NCI-H1092 treated with DMSO at 0.1 percent for 48 hours (cell line): ENCODE results near the gene TRIM15.
"Not testable (repeated sequence)": the region's sequence is repeated elsewhere in the genome, so short reads cannot be mapped to it uniquely, and the experiment has no call there.

Experiments
- DNase-seq: peaks from one replicate; lab custom pipeline; 2025; lab: John Stamatoyannopoulos, UW

Gene TRIM15

GRCh38 chr6:30162265-30163089, 869 bp upstream of the TRIM15 start:
- no peak for DNase-seq

DNA sequence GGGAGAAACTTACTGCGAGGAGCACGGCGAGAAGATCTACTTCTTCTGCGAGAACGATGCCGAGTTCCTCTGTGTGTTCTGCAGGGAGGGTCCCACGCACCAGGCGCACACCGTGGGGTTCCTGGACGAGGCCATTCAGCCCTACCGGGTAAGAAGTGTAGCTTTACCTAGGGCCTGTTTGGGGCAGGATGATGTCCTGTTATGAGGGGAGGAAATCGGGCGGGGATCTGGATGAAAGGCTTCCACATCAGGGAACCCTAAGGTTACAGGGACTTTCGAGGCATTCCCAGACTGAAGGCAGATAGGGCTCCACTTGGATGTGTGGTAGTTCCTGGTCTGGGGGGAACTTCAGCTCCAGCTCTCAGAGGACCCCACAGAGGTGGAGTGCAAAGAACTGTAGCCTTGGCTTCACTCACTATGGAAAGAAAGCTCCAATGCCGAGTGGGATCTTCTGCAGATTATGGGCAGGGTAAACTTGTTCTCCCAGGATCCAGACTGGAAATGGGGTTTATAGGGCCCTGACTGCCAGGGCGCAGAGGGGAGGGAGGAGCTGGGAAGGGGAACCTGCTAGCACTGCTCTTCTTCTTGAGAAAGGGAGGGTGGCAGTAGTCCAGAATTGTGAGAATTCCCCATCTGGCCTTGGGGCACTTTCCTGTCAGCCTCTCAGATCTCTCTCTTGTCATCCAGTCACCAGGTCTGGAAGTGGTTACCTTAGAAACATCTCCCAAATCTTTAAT, 740 bp downstream of the TRIM15 start:
- no peak for DNase-seq

DNA sequence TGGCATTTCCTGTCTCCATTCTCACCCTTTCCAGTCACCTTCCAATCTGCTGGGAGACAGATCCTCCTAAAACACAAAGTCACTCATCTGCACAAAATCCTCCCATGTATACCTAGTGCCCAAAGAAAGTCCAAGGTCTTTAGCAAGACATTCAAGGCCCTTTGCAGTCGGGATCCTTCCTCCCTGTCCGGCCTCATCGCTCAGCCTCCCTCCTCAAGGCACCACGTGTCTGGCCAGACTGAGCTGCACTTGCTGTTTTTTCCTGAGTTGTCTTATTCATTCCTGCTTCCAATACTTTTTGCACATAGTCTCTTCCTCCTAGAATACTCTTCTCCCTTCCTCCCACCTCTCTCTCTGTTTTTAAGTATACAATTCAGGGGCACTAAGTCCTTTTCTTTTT, 1.4 kb downstream of the TRIM15 start:
- no peak for DNase-seq

GRCh38 chr6:30165238-30165637, 1.9 kb downstream of the TRIM15 start:
- DNase-seq: not testable (repeated sequence)

- no peak for DNase-seq
Measured at GRCh38 chr6:30167101-30167500, 3.8 kb downstream of the TRIM15 start.

- no peak for DNase-seq
Measured at GRCh38 chr6:30168741-30169140, 5.4 kb downstream of the TRIM15 start.

GRCh38 chr6:30169658-30170614, 6.6 kb downstream of the TRIM15 start:
- DNase-seq: peak; percentile 4

DNA sequence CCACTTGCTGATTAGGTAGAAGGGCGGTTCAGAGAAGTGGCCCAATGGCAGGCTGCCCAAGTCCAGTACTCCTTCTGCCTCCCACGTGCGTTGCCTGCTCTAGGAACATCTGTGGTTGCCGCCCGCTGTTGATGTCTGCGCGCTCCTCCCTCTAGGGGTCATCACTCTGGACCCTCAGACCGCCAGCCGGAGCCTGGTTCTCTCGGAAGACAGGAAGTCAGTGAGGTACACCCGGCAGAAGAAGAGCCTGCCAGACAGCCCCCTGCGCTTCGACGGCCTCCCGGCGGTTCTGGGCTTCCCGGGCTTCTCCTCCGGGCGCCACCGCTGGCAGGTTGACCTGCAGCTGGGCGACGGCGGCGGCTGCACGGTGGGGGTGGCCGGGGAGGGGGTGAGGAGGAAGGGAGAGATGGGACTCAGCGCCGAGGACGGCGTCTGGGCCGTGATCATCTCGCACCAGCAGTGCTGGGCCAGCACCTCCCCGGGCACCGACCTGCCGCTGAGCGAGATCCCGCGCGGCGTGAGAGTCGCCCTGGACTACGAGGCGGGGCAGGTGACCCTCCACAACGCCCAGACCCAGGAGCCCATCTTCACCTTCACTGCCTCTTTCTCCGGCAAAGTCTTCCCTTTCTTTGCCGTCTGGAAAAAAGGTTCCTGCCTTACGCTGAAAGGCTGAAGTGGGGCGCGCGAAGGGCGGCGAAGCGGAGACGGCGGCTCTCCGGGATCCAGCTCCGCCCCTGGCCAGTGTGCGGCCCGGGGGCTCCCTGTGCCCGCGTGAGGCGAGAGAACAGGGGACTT, 8.5 kb downstream of the TRIM15 start:
- no peak for DNase-seq

GRCh38 chr6:30172681-30173080, 9.3 kb downstream of the TRIM15 start:
- DNase-seq: no peak

DNA sequence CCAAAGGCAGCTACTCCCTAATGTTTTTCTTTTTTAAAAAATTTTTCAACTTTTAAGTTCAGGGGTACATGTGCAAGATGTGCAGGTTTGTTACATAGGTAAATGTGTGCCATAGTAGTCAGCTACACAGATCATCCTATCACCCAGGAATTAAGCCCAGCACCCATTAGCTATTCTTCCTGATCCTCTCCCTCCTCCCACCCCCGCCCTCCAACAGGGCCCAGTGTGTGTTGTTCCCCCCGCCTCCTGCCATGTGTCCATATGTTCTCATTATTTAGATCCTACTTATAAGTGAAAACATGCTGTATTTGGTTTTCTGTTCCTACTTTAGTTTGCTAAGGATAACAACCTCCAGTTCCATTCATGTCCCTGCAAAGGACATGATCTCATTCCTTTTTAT, 12.4 kb downstream of the TRIM15 start:
- no peak for DNase-seq

GRCh38 chr6:30178837-30179236, 15.5 kb downstream of the TRIM15 start:
- DNase-seq: no peak

- no peak for DNase-seq
Measured at GRCh38 chr6:30180145-30180544, 16.8 kb downstream of the TRIM15 start.

DNA sequence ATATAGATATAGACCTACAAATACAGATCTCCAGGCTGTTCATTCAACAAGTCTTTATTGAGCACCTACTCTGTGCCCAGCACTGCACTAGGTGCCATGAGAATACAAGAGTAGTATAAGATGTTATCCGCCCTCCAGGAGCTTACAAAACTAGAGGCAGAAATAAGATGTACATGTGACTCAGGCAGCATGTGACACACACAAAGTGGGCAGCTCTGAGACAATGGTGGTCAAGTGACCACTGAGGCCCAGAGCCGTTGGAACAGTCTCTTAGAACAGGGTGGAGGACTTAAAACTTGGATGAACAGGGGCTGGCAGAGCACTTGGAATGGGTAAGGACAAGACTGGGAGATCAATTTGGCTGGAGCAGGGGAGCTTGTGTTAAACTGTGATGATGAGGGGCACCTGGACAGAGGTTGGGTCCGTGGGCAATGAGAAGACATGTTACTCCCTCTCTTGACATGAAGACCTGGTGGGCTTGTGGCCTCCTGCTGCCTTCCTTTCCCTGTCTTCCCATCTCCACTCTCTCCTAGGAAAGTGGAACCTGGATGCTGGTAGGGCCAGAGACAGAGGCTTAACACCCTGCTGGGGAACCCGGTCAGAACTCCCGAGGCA, 21.2 kb downstream of the TRIM15 start:
- DNase-seq: no peak

DNA sequence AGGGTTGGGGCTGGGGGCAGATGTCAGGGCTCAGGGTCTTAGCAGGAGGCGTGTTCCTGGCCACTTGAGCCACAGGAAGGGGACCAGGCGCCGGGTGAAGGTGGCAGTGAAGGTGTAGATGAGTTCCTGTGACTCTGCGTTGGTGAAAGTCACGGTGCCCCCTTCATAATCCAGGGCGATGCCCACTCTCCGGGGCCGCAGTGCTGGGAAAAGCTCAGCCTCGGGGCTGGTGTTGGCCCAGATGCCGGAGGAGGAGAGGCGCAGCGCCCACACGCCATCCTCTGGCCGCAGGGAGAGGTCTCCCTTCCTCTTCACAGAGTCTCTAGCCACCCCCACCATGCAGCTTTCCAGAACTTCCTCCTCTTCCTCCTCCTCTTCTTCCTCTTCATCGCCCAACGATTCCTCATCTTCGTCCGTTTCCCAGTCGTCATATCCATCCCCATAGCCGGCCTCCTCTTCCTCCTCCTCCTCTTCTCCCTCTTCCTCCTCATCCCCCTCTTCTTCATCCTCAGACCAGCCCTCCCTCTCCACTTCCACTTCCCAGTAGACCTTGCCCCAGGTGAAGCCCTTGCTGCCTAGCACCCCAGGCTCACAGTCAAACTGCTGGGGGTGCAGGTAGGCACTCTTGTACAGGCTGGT, 22.6 kb downstream of the TRIM15 start:
- DNase-seq: no peak

DNA sequence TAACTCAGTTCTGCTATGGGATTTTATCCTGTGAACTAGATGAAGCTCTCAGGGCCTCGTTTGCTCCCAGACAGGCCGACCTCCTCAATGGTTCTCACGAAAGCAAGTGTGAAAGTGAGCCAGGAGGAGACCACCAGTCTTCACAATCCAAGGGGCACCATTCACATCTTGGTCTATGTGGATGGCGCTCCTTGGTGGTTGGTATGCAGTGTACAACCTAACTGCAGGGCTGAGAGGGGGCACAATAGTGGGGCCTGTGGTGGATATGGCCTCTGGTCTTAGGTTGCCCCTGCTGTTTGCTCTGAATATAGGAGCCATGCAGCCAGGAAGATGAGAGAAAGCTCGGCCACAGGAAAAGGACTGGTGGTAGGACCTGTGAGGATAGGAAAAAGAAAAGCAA, 25.2 kb downstream of the TRIM15 start:
- DNase-seq: no peak

DNA sequence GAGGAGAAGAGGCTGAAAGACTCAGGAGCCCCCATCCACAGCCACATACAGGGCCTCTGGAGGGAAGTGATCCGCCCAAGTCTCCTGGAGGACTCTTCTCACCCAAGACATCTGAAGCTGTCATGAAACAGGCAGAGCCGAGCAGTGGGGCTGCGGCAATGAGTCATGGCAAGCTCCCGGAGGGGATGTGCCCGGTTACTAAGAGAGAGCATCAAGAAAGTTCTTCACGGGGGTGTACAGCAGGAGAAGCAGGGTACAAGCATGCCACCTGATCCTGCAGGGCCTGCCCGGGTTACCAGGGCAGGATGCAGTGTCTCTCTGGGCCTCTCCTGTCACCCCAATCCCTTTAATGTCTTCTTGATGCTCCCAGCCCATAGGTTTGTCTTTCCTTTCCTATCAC, 28.7 kb downstream of the TRIM15 start:
- no peak for DNase-seq

DNA sequence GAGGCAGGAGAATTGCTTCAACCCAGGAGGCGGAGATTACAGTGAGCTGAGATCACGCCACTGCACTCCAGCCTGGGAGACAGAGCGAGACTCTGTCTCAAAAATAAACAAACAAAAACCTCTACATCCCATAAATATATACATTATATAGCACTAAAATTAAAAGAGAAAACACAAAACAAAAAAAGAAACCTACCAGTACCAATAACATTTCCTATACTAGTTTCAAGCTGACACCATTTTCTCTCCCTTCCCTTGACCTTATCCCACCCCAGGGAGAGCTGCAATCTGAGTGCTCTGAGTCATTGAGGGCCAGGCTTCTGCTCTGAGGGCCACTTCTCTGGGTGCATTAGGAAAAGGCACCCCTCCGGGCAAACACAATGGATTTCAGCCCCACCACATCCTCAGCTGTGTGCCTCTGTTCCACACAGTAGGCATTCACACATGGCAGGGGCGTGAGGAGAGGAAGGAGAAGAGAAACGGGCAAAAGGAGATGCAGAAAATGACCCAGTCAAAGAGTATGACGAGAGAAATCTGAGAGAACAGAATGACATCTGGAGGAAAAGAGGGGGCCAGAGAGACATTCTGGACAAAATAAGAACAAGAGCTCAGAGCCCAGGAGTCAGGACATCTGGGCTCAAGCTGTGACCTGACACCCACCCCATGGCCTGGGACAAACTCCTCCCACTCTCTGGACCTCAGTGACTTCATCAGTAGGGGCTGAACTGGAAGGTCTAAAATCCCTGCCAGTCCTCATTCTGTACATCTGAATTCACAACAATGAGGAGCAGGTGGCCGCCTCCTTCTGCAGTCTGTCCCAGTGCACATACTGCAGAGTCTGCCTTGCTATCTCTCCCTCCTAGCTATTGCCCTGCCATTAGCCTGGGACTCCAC, 31.7 kb downstream of the TRIM15 start:
- no peak for DNase-seq

DNA sequence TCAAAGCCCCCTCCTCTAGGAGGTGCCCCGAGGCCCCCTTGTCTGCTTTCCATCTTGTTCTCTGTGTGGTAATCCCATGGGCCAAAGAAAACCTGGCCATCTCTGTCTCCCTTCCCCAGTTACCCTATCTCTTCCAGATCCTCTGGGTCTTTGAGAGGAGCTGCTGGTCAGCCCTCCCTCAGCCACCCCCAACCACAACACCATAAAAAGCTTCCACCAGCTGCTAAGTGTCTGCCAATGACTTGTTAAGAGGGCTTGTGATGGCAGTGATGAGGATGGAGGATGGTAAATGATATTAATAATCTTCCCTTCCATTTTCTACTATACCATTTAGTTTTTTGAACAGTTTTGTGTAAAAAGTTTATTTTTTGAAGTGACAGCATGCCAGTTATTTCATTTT, 32.6 kb downstream of the TRIM15 start:
- no peak for DNase-seq

GRCh38 chr6:30196376-30196775, 33.0 kb downstream of the TRIM15 start:
- DNase-seq: no peak
